Fibroblast of upper back skin (primary cell): ENCODE data around the gene LIMS4.
"Not testable (repeated sequence)": the region's sequence is repeated elsewhere in the genome, so short reads cannot be mapped to it uniquely, and the experiment has no call there.

Source experiments
- DNase-seq: peaks from one replicate; pipeline ENCODE4 v3.0.0-alpha.2; 2013

Gene LIMS4

DNA sequence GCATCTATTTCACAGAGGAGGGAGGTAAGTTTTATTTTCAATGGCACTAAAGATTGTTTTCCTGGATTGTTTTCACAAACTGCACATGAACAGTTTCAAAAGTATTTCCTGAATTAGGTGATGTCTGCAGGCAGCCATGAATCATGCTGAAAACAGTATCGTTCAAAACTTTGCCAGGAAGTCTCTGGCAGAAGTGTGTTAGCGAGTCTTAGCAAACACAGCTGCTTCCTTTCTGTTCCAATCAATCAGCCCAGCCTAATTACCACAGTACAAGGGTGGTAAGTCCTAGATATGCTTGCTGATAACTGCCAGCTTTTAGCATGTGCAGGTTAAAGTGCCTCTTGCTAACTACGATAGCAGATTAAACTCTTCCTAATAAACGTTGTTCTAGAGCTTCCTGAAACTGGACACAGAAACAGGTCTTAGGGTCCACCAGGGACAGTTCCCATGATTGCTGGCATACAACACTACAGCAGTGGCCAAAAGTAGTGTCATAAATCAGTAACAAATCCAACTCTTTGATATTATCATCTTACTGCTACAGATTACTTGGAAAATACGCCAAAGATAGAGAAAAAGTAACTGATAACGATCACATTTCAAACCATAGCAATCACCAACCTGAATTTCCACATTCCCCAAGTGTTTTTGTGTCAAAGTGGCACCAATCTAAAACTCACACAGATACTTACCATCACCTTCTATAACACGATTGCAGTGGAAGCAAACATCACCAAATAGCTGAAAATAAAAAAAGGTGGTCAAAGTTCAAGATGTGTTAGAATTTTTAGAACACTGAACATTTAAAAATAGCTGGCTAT lies 23.3 kb downstream of the LIMS4 start:
- DNase-seq, result not testable (repeated sequence)

DNA sequence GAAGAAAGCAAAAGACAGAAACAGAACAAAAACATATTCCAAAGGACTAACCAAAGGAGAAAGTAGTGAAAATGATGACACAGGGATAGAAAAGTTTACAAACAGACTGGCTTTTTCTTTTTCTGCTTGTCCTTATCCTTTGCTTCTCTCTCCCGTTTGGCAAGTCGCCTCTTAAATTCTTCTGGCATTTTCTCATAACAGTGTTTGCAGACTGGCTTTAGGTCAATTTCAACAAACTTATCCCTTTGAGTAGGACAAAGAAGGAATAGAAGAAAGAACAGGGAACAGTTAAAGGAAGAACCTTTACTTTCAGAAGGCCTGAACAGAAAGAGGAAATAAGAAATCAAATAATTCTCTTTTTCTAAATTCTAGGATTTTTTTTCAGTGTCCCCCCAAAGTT lies 26.0 kb downstream of the LIMS4 start:
- not testable (repeated sequence) for DNase-seq

DNA sequence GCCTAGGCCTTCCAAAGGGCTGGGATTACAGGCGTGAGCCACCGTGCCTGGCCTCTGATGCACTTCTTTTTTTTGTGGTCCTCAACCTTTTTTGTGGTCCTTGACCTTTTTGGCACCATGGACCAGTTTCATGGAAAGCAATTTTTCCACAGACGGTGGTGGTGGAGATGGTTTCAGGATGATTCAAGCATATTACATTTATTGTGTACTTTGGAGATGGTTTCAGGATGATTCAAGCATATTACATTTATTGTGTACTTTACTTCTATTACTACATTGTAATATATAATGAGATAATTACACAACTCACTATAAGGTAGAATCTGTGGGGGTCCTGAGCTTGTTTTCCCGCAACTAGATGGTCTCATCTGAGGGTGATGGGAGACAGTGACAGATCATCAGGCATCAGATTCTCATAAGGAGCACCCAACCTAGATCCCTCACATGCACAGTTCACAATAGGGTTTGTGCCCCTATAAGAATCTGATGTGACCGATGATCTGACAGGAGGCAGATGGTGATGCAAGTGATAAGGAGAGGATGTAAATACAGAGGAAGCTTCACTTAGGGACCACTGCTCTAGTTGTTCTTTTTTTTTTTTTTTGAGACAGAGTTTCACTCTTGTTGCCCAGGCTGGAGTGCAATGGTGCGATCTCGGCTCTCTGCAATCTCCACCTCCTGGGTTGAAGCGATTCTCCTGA lies 29.2 kb downstream of the LIMS4 start:
- not testable (repeated sequence) for DNase-seq

DNA sequence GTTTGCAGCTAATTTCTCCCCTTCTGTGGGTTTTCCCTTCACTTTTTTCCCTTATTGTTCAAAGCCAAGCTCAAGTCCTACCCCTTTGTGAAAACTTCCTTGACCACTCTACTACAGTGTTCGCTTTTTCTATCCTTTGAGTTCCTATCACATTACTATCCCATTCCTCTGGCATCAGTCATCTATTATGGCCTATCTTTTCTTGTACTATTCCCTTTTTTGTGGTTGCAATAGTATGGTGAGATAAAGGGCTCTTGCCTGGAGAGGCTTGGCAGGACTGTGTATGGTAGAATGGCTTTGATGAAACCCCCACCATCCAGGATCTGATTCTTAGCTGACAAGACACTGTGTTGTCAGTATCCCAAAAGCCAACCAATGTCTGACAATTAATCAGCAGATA lies 30.7 kb downstream of the LIMS4 start:
- DNase-seq, result not testable (repeated sequence)

DNA sequence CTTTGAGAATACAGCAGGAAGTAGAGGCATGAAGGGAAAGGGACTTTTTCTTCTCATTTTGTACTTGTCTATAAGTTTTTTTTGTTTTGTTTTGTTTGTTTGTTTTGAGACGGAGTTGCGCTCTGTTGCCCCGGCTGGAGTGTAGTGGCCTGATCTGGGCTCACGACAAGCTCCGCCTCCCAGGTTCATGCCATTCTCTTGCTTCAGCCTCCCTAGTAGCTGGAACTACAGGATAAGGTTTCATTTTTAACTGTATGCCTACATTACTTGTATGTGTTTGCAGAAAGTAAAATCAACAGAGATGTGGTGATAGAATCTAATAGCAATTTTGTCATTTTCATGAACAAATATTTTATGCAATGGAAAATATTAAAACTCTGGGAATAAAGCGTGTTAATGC lies 38.1 kb downstream of the LIMS4 start:
- DNase-seq, result not testable (repeated sequence)

DNA sequence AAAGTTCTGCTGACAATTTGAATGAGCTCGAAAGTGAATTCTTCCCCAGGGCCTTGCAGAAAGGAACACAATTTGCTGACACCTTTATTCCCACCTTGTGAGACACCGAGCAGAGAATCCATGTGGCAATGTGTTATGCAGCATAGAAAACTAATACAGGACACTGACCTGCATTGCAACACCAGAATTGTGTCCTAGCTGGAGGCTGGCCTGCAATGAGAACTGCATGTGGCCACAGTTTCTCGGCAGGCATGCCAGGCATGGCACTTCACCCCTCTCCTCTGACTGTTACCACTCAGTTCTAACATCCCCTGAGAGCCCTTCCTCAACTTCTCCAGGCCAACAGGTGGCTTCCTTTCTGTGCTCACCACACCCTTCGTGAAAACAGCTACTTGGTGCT lies 46.9 kb downstream of the LIMS4 start:
- DNase-seq, result not testable (repeated sequence)

DNA sequence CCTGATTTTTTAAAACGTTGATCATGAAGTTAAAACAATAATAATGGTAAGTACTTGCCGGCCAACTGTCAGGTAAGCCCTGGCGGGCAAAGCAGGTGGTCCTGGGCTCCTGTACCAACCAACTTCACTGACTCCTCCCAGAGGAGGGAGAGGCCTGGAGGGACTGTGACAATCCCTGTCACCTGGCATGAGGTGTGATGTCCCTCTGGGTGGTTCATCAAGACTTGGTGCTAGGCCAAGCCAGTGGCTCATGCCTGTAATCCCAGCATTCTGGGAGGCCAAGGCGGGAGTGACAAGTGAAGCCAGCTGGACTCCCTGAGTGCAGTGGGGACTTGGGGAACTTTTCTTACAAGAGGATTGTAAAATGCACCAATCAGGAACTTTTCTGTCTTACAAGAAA lies 48.2 kb downstream of the LIMS4 start:
- not testable (repeated sequence) for DNase-seq

DNA sequence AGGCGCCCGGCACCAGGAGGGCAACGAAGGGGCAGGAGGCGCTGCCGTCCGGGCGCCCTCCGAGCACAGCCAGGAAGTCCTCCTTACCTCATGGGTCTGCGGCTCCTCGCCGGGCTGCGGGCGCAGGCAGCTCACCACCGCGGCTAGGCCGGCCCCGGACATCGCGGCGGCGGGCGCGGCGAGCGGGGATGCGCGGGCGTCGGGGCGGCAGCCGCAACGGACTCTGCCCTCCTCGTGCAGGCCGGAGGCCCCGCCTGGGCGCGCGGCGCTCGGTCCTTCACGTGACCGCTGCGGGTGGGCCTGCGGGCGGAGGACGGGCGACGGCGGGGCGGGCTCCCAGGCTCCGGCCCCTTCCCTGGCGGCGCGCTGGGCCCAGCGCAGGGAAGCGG lies 49.0 kb downstream of the LIMS4 start:
- not testable (repeated sequence) for DNase-seq

DNA sequence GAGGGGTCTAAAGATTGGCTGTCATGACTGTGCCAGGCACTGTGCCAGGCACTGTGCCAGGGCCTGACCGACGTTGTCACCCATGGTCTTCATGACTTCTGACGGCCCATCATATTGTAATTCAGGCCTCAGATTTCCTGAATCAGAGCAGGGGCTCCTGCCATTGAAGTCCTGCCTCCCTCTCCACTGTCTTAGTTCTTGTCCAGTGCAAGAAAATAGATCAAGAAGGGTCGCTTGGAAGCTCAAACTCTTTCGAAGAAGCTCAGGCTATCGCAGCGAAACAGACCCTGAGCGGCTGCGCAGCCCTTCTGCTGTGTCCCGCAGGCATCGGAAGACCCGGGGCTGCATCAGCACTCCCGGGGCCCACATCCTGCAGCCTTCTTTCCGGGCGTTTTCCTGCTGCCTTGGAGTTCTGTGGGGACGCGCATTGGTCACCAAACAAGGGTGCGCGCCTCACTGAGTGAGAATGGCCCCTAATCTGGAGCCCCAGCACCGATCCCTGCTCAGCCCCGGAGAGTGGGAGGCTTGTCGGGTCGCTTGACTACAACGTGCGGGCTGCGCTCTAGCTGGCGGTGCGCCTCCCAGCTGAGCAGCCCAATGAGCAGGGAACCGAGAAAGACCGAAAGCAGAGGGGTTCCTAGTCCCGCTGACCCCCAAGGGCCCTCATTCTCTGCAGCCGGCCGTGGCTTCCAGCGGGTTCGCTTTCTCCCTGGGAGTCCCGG lies 49.6 kb downstream of the LIMS4 start:
- DNase-seq, result not testable (repeated sequence)

DNA sequence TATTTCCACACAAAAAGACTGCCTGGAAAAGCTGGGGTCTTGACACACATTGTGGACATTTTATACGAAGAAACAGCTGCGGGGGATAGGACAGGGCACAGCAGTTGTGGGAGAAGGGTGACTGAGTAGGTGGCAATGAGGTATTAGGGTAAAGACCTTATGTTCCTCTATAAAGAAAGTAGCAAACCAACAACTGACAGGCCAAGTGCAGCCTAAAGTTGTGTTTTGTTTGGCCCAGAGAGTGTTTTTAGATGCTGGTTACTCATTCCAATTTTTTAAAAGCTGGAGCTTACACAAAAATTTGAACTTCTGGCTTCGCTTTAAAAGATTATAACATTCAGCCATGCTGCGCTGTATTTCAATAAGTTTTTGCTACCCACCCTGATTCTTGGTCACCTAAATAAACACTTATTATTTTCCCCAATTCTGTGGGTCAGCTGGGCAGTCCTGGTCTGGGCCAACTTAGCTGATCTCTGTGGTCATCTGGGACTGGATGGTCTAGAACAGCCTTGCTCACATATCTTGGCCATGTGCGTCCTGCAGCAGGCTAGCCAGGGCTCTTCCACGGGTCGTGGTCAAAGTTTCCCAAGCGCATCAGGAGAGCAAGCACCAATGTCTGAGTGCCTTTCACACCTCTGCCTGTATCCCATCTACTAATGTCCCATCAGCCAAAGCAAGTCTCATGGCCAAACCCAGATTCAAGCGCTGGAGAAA lies 51.8 kb downstream of the LIMS4 start:
- not testable (repeated sequence) for DNase-seq

DNA sequence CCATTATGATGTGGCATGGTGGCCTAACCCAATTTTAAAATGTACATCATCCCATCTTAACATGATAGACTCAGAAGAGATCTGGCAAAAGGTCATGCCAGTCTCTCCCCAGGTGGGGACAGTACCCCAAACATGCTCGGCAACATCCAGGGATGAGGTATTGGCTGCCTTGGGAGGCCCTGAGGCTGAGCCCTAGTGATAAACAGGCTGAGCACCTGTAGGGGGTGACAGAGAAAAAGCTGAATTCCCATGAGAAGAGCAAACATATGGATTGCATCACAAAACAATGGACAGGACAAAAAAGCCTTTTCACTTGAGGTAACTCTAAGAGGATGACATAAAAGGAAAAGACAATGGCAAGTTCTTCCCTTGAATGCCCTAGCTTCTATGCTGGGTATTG lies 65.5 kb downstream of the LIMS4 start:
- DNase-seq, result not testable (repeated sequence)

DNA sequence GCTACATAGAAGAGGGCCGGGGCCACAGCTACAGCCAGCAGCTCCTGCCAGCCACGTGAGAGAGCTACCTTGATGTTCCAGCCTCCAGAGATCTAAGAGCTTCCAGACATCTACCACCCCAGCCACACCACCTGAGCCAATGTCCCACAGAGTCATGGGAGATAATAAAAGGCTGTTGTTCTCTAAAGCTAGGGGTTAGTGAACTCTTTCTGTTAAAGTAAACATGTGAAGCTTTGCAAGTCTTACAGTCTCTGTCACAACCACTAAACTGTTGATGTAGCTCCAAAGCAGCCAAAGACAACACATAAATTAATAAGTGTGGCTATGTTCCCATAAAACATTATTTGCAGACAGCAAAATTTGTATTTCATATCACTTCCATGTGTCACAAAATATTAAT lies 67.6 kb downstream of the LIMS4 start:
- not testable (repeated sequence) for DNase-seq

DNA sequence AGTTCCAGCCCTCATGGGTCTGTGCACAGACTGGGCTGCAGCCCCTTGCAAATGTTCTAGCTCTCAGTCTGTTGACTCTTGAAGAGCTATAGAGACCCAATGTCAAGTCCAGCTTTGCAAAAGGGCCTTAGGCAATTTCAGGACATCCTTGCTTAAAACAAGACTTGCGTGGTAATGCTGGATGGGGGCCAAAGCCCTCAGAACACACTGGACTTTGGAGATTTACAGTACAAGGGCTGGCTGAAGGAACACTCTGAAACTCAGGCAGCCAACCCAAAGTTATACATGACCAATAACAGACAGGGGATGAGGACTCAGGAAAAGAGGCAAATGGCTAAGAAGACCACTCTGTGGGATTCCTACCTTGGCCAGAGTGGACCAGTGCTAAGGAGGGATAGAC lies 68.4 kb downstream of the LIMS4 start:
- not testable (repeated sequence) for DNase-seq

DNA sequence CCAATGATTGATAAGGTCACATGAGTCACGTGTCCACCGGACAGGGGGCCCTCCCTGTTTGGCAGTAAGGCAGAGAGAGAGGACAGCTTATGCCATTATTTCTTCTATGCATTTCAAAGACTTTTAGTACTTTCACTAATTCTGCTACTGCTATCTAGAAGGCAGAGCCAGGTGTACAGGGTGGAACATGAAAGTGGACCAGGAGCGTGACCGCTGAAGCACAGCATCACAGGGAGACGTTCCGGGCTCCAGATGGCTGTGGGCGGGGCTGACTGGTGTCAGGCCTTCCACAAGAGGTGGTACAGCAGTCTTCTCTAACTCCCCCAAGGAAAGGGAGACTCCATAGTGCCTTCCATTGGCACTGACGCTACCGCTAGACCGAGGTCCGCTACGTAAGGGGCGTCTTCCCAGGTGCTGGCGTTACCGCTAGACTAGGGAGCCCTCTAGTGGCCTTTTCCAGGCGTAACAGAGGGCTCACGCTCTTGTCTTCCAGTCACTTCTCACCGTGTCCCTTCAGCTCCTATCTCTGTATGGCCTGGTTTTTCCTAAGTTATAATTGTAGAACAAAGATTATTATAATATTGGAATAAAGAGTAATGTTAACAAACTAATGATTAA lies 71.5 kb downstream of the LIMS4 start:
- DNase-seq, result not testable (repeated sequence)

DNA sequence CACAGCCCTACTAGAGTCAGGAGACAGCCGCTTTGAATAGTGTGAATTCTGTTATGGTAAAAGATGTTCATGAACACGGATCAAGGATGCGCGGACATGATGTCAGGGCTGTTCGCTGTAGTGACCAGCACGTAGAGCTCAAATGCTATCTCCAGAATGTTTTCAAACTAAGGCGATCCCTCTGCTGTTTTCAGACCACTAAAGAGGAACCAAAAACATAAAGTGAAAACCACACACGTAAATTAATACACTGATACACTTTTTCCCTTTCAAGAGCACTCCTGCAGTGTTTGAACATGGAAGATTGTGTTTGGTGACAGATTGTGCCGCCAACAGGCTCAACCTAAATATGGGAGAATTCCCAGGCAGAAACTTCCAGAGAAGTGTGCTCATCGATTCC lies 73.2 kb downstream of the LIMS4 start:
- DNase-seq, result not testable (repeated sequence)

DNA sequence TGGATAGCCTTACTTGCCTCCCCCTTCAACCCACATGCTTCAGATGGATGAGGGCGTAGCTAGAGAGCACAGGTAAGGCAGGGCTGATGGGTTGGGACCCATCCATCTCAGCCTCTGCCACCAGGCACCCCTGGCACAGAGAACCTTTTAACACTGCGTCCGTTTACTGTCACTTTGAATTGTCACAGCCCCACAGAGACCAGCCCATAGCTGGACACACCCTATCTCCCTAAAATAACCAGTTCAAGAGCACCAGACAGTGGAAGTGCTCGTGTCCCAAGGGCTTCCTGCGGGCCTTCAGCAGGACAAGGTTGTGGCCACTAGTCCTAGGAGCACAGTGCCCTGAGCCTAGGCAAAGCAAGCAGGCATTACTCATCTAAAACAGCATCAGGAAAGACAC lies 76.6 kb downstream of the LIMS4 start:
- DNase-seq, result not testable (repeated sequence)
